Activated T-helper 1 cell treated with anti-CD3 and anti-CD28 coated beads, Interleukin-12 subunit alpha, Interleukin-12 subunit beta, Interleukin-2, Interleukin-4 antibody, amounts not matched to agents 30 ng/mL and 10 ng/mL and 1 ng/mL, durations not matched to agents 14 hours and 24 hours and 36 hours (primary cell): ENCODE measurements around the gene CFAP97D2. TPM values are rescaled to one million over a fixed set of nuclear protein-coding genes. Genes with fewer than 3 reads are reported as not detected.
A peak's percentile ranks its signal among the peaks of the same experiment; 100 is the strongest.
"Not testable (repeated sequence)": the region's sequence is repeated elsewhere in the genome, so short reads cannot be mapped to it uniquely, and the experiment has no call there.

ENCODE experiments used
- DNase-seq: peaks from one replicate; pipeline ENCODE4 v3.0.0; 2021; ENCODE audit warnings: low spot score
- H3K27ac Mint-ChIP-seq: one replicate; pipeline ENCODE4 v1.8.0; 2021; ENCODE audit warnings: mild to moderate bottlenecking, mixed read lengths
- H3K27me3 Mint-ChIP-seq: one replicate; pipeline ENCODE4 v1.8.0; 2022; ENCODE audit warnings: mild to moderate bottlenecking, moderate library complexity, mixed read lengths; ENCODE audit not compliant: insufficient read depth
- H3K36me3 Mint-ChIP-seq: one replicate; pipeline ENCODE4 v1.8.0; 2021; ENCODE audit warnings: low read depth, mixed read lengths
- H3K4me1 Mint-ChIP-seq: one replicate; pipeline ENCODE4 v1.8.0; 2021; ENCODE audit warnings: low read depth, mixed read lengths
- H3K4me3 Mint-ChIP-seq: one replicate; pipeline ENCODE4 v1.8.0; 2021; ENCODE audit warnings: mild to moderate bottlenecking, moderate library complexity, mixed read lengths
- H3K9me3 Mint-ChIP-seq: one replicate; pipeline ENCODE4 v1.8.0; 2021; ENCODE audit warnings: mixed read lengths
- intact Hi-C: fragments of 100-400 bp; cut with micrococcal nuclease; formaldehyde crosslinking; loops from one replicate; pipeline ENCODE4 v1.15.1; 2024
- total RNA-seq: library from RNA; stranded (reverse); gene quantifications from 2 replicates; pipeline ENCODE4 v1.2.3, GENCODE V29; 2022

CFAP97D2 gene
- total RNA-seq, 1 donor from 2014 or later, result not detected

DNA sequence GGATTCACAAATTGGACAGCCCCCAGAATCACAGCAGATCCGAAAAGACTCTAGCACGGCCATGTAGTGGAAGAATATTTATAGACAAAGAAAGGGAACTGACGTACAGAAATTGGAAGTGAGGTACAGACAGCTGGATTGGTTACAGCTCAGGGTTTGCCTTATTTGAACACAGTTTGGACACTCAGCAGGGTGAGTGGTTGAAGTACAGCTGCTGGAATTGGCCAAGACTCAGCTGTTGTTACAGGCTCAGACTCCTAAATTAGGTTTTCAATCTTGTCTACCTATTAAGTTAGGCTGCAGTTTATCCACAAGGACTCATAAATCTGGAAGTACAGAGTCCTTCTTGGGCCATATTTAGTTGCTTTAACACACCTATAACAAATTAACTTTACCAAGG, 5.8 kb upstream of the CFAP97D2 start:
- no peak overlapping the region for H3K27ac Mint-ChIP-seq
- DNase-seq, result no peak

GRCh38 chr13:114173745-114174144, 5.3 kb upstream of the CFAP97D2 start:
- H3K9me3 Mint-ChIP-seq, result peaks cover 29% of the 10 kb centered on the region
- H3K4me3 Mint-ChIP-seq, result no peak overlapping the region
- intact Hi-C loops, result no loop called here
- DNase-seq, result no peak
- peaks cover 13% of the 10 kb centered on the region for H3K27me3 Mint-ChIP-seq
- peaks cover 6% of the 10 kb centered on the region for H3K36me3 Mint-ChIP-seq
- H3K27ac Mint-ChIP-seq, result no peak overlapping the region
- H3K4me1 Mint-ChIP-seq, result peaks cover 10% of the 10 kb centered on the region

More for the DNA sequence above, 5.8 kb upstream of the CFAP97D2 start:
- Mint-ChIP-seq H3K4me3 (no peak overlapping the region), H3K4me1 (peaks cover 5% of the 10 kb centered on the region), H3K36me3 (peaks cover 6% of the 10 kb centered on the region), H3K9me3 (peaks cover 29% of the 10 kb centered on the region), H3K27me3 (peaks cover 11% of the 10 kb centered on the region)
- intact Hi-C loops, result no loop called here

DNA sequence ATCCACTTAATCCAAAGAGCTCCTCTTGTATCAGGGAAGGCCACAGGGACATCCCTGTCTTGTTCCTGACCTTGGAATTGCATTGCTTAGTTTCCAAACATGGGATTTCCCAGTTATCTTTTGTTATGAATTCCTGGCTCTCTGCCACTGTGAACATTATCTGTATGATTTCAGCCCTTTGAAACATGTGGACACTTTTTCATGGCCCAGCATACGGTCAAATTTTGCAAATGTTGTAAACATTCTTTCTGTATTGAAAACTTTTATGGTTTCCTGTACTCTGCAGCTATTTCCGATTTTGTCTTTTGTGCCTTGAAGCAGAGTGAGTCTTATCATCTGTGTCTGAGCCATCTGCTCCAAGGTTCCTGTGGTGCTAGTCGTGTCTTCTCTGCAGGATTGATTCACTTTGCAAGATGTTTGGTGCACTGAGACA, 4.5 kb upstream of the CFAP97D2 start:
- intact Hi-C loops, result no loop called here
- Mint-ChIP-seq H3K4me3 (no peak overlapping the region), H3K9me3 (peaks cover 29% of the 10 kb centered on the region), H3K27ac (no peak overlapping the region), H3K4me1 (peaks cover 10% of the 10 kb centered on the region), H3K27me3 (peaks cover 6% of the 10 kb centered on the region), H3K36me3 (peaks cover 6% of the 10 kb centered on the region)
- DNase-seq, result no peak

DNA sequence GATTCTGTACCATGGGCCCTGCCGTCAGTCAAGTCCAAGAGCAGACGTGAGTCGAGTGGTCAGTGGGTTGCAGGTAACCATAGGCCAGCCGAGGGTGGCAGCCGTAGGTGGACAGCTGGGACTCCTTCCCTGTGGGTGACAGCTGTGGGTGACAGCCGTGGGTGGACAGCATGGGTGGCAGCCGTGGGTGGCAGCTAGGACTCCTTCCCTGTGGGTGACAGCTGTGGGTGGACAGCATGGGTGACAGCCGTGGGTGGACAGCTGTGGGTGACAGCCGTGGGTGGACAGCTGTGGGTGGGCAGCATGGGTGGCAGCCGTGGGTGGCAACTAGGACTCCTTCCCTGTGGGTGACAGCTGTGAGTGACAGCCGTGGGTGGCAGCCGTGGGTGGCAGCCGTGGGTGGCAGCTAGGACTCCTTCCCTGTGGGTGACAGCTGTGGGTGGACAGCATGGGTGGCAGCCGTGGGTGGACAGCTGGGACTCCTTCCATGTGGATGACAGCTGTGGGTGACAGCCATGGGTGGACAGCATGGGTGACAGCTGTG, 2.6 kb upstream of the CFAP97D2 start:
- H3K27ac Mint-ChIP-seq, H3K36me3 Mint-ChIP-seq, DNase-seq, H3K27me3 Mint-ChIP-seq, H3K4me3 Mint-ChIP-seq, intact Hi-C loops: not testable (repeated sequence)
- peaks cover 25% of the 10 kb centered on the region for H3K9me3 Mint-ChIP-seq
- peaks cover 15% of the 10 kb centered on the region for H3K4me1 Mint-ChIP-seq

DNA sequence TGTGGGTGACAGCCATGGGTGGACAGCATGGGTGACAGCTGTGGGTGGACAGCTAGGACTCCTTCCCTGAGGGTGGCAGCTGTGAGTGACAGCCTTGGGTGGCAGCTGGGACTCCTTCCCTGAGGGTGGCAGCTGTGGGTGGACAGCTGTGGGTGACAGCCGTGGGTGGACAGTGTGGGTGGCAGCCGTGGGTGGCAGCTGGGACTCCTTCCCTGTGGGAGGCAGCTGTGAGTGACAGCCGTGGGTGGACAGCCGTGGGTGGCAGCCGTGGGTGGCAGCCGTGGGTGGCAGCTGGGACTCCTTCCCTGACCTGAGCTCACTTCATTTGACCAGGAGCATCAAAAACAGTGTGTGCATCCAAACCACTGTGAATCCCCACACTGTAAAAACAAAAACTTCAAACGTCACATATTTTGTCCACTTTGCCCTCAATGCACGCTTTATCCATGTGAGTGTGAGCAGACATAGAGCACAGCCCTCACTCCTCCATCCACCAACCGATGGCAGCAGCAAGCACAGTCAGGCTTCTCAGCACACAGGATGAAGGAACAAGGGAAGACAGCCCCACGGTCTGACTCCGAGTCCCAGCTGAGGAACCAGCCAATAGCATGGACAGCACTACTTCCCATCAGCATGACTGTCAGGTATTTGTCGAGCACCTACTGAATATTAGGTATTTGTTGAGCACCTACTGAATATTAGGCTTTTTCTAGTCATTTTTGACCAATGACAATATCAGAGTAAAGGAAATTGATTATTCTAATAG, 1.6 kb upstream of the CFAP97D2 start:
- DNase-seq, result no peak
- intact Hi-C loops, result no loop called here
- H3K27ac Mint-ChIP-seq, result no peak overlapping the region
- peaks cover 20% of the 10 kb centered on the region for H3K9me3 Mint-ChIP-seq
- peaks cover 15% of the 10 kb centered on the region for H3K4me1 Mint-ChIP-seq
- peaks cover 4% of the 10 kb centered on the region for H3K36me3 Mint-ChIP-seq
- peaks cover 5% of the 10 kb centered on the region for H3K27me3 Mint-ChIP-seq
- no peak overlapping the region for H3K4me3 Mint-ChIP-seq

DNA sequence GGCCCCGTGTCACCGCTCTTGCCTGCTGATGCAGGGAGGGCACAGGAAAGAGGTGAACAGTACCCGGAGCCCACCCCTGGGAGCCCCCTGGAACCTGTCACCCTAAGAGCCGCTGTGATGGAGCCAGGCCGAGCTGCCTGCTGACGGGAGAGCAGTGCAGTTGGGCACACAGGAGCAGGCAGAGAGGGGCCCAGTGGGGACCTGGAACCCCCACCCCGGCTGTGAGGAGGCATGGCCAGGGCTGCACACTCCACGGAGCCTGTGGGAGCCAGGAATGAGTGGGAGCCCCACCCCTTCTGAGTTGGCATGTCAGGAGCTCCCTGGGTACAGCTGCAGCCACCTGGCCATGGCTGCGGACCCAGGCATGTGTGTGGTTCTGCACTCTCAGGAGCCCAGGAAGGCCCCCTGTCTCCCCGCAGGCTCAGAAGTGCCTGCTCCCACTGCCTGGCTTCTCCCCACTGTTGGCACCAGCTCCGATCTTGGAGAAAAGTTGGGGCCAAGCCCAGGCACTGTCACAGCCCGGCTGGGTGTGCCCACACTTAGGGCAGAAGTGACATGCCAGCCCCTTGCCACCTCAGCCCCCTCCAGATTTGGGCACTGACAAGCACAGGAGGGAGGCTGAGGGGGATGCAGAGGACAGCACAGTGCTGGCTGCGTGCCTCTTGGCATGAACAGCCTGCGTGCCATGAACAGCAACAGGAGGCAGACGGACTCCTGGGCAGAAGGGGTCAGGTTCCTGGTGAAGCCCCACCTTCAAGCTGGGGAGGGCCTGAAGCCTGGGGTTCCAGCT, 6.3 kb downstream of the CFAP97D2 start:
- Mint-ChIP-seq H3K27me3 (peaks cover 15% of the 10 kb centered on the region), H3K27ac (no peak overlapping the region), H3K4me1 (peaks cover 2% of the 10 kb centered on the region), H3K36me3 (peaks cover 6% of the 10 kb centered on the region), H3K9me3 (peaks cover 29% of the 10 kb centered on the region), H3K4me3 (no peak overlapping the region)
- no peak for DNase-seq
- intact Hi-C loops, result no loop called here

- Mint-ChIP-seq H3K27me3 (peaks cover 5% of the 10 kb centered on the region), H3K27ac (peak overlapping the region; percentile 15), H3K36me3 (peaks cover 9% of the 10 kb centered on the region), H3K4me3 (no peak overlapping the region), H3K9me3 (peaks cover 9% of the 10 kb centered on the region), H3K4me1 (peaks cover 8% of the 10 kb centered on the region)
- intact Hi-C loops, result no loop called here
- no peak for DNase-seq
Measured at GRCh38 chr13:114194853-114195252, 15.8 kb downstream of the CFAP97D2 start.

DNA sequence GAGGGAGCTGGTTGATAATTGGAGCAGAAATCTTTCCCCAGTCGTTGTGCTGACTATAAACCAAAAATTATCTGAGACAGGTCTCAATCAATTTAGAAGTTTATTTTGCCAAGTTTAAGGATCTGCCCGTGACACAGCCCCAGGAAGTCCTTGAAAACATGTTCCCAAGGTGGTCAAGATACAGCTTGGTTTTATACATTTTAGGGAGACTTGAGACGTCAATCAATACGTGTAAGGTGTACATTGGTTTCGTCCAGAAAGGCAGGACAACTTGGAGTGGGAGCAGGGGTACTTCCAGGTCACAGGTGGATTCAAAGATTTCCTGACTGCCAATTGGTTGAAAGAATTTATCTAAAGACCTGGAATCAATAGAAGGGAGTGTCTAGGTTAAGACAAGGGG, 17.6 kb downstream of the CFAP97D2 start:
- H3K4me1 Mint-ChIP-seq, result peaks cover 8% of the 10 kb centered on the region
- H3K4me3 Mint-ChIP-seq, result no peak overlapping the region
- no peaks in the 10 kb centered on the region for H3K27me3 Mint-ChIP-seq
- no peak overlapping the region for H3K27ac Mint-ChIP-seq
- H3K9me3 Mint-ChIP-seq, result no peaks in the 10 kb centered on the region
- H3K36me3 Mint-ChIP-seq, result peaks cover 1% of the 10 kb centered on the region
- DNase-seq, result no peak
- intact Hi-C loops, result no loop called here

- DNase-seq, result no peak
- no peaks in the 10 kb centered on the region for H3K27me3 Mint-ChIP-seq
- peaks cover 24% of the 10 kb centered on the region for H3K4me1 Mint-ChIP-seq
- H3K9me3 Mint-ChIP-seq, result no peaks in the 10 kb centered on the region
- intact Hi-C loops, result no loop called here
- no peak overlapping the region for H3K27ac Mint-ChIP-seq
- no peak overlapping the region for H3K4me3 Mint-ChIP-seq
- peaks cover 3% of the 10 kb centered on the region for H3K36me3 Mint-ChIP-seq
Measured at GRCh38 chr13:114198556-114198955, 19.5 kb downstream of the CFAP97D2 start.

GRCh38 chr13:114199526-114199925, 20.5 kb downstream of the CFAP97D2 start:
- H3K9me3 Mint-ChIP-seq, H3K27ac Mint-ChIP-seq, H3K36me3 Mint-ChIP-seq, intact Hi-C loops, H3K4me3 Mint-ChIP-seq, DNase-seq, H3K27me3 Mint-ChIP-seq: not testable (repeated sequence)
- peaks cover 30% of the 10 kb centered on the region for H3K4me1 Mint-ChIP-seq

DNA sequence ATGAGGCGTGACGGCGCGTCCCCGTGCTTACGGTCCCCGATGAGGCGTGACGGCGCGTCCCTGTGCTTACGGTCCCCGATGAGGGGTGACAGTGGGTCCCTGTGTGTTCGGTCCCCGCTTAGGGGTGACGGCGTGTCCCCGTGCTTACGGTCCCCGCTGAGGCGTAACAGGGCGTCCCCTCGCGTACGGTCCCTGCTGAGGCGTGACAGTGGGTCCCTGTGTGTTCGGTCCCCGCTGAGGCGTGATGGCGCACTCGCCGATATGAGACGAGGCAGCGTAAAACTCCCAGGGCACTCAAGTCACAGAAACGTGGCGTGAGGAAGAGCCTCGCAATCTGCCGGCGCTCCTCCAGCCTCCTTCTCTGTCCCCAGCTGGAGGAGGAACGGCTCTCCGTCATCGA, 20.9 kb downstream of the CFAP97D2 start:
- H3K4me3 Mint-ChIP-seq, result no peak overlapping the region

DNA sequence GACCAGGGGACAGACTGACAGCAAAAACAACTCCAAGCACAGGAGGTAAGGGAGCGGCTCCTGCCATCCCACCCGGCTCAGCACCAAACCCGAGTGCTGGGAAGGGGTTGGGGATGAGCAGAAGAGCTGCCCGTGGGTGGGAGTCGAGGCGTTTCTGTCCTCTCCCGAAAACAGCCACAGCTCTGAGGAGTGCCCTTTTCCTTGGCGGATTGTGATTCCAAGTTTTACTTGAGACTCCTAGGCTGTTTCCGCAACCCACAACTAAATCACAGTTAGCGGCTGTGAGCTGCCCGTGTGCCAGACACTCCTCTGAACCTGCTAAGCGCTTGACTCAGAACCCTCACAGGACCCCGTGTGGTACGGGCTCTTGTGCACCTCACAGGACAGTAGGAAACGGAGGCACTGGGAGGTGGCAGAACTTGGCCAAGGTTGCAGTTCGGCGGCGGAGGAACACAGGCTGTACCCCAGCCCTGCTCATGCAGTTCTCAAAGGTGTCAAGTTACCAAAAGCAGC, 21.4 kb downstream of the CFAP97D2 start:
- peaks cover 5% of the 10 kb centered on the region for H3K27me3 Mint-ChIP-seq
- H3K4me1 Mint-ChIP-seq, result peaks cover 22% of the 10 kb centered on the region
- no peak for DNase-seq
- no peak overlapping the region for H3K4me3 Mint-ChIP-seq
- intact Hi-C loops, result no loop called here
- H3K36me3 Mint-ChIP-seq, result peaks cover 1% of the 10 kb centered on the region
- no peak overlapping the region for H3K27ac Mint-ChIP-seq
- peaks cover 7% of the 10 kb centered on the region for H3K9me3 Mint-ChIP-seq

More for the DNA sequence above, 20.9 kb downstream of the CFAP97D2 start:
- H3K27me3 Mint-ChIP-seq, result peaks cover 3% of the 10 kb centered on the region
- H3K36me3 Mint-ChIP-seq, result peaks cover 3% of the 10 kb centered on the region
- no peak for DNase-seq
- H3K9me3 Mint-ChIP-seq, result peaks cover 6% of the 10 kb centered on the region
- H3K4me1 Mint-ChIP-seq, result peaks cover 27% of the 10 kb centered on the region
- intact Hi-C loops, result no loop called here
- H3K27ac Mint-ChIP-seq, result no peak overlapping the region

DNA sequence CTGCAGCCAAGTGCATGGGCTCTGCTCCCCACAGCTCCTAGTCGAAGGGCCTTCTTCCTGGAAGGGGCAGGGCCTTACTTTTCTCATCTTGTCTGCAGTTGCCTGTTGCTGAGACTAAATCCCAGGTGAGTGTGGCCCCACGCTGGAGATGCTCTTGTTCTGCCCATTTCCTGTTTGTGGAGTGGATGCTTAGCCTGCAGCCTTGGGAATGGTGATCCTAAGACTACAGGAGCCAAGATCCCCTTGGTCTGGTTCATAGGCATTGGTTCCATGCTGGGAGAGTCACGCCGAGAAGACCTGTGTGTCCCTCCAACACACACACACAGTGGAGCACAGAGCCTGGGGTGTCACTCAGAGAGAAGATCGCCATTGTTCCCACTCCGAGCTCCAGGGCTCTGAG, 23.5 kb downstream of the CFAP97D2 start:
- Mint-ChIP-seq H3K27me3 (peaks cover 5% of the 10 kb centered on the region), H3K36me3 (peaks cover 2% of the 10 kb centered on the region), H3K4me1 (peaks cover 22% of the 10 kb centered on the region), H3K9me3 (peaks cover 10% of the 10 kb centered on the region), H3K27ac (no peak overlapping the region), H3K4me3 (no peak overlapping the region)
- DNase-seq, result no peak
- intact Hi-C loops, result no loop called here
